Esophagus mucosa (tissue), 1 donor: ENCODE data around the gene CELA1. TPM values are rescaled to one million over a fixed set of nuclear protein-coding genes. Genes with fewer than 3 reads are reported as not detected.
A peak's percentile ranks its signal among the peaks of the same experiment; 100 is the strongest.
"Not testable (repeated sequence)": the region's sequence is repeated elsewhere in the genome, so short reads cannot be mapped to it uniquely, and the experiment has no call there.

Source experiments
- ATAC-seq: fragments of 200-7000 bp; cut with Tn5 transposase; one replicate; pipeline ENCODE4 v1.9.1; 2020
- total RNA-seq: library from RNA; stranded (reverse); gene quantifications from one replicate; pipeline ENCODE4 v1.2.4, GENCODE V29; 2023
- donor health status: DM: yes; HTN: yes; CAD: no.

CELA1 gene
- total RNA-seq, 1 donor from 2014 or later, result not detected

- ATAC-seq, result peak; percentile 98
Observed at GRCh38 chr12:51307655-51308593, 38.6 kb downstream of the CELA1 start.

GRCh38 chr12:51306507-51306906, 40.0 kb downstream of the CELA1 start:
- no peak for ATAC-seq

- not testable (repeated sequence) for ATAC-seq
Observed at GRCh38 chr12:51300768-51301167, 45.7 kb downstream of the CELA1 start.

DNA sequence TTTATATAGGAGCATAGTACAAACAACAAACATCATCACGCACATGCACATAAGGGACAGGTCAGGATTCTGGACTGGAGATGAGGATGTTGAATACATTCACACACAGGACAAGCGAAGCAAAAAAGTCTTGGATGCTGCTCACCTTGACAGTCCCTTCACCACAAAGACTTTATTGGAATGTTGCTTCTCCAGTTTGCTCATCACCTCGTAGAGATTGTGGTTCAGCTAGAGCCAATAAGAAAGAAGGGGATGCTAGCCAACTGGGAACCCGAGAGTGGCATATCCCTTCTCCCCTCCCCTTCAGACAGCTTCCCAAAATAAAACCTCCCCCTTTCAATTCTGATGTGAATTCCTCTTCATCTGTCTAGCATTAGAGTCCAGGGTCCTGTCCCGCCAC, 50.8 kb downstream of the CELA1 start:
- ATAC-seq, result no peak

GRCh38 chr12:51294097-51294496, 52.4 kb downstream of the CELA1 start:
- ATAC-seq, result not testable (repeated sequence)

GRCh38 chr12:51293696-51294095, 52.8 kb downstream of the CELA1 start:
- peak; percentile 67 for ATAC-seq

- peak; percentile 77 for ATAC-seq
Observed at GRCh38 chr12:51291603-51292513, 54.6 kb downstream of the CELA1 start.

DNA sequence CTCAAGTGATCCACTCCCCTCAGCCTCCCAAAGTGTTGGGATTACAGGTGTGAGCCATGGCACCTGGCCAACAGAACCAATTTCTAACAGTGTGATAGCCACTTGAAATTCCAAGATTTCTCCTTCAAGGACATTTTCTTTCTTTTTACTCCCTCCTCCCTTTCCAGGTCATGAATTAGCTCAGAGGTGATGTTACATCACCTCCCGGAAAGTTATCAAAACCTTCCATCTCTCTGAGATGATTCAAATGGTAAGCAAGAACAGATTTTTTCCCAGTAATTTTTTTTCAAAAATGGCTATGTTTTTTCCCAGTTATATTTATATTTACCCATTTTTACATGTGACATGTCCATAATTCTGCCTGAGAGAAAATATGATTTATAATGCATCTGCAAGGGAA, 60.6 kb downstream of the CELA1 start:
- ATAC-seq, result no peak

DNA sequence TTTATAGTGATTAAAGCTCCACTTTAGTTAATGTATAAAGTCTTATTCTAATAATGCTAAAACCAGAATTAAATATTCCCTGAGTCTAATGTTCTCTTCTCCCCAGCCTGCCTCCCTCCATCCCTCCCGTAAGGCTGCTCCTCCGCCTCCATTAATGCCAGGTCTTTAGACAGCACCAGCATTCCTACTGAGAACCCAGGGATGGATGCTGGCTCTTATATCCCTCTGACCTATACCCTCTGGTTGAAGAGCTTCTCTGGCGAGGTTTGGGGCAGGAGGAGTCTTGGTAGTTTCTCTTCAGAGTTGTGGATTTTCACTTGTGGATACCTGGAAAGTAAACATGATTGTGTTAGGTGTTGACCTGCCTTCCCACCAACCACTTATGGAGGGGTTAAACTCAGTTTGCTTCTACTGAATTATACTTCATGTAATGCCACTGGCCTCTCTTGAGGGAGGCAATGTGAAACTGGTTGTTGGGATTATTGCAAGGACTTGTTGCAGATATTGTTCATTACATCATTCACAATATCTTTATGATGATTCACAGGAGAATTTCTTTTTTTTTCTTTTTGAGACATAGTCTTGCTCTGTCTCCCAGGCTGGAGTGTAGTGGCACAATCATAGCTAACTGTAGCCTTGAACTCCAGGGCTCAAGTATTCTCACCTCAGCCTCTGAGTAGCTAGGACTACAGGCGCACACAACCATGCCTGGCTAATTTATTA, 65.1 kb downstream of the CELA1 start:
- peak; percentile 63 for ATAC-seq

Other genes with a start within 250 kb of the CELA1 start
- 19.0 TPM for gene TFCP2, start 173.5 kb downstream of the CELA1 start, total RNA-seq
- 2.9 TPM for gene POU6F1, start 128.6 kb downstream of the CELA1 start, total RNA-seq
- 109 TPM for gene DAZAP2, start 107.9 kb downstream of the CELA1 start, total RNA-seq
- 96.2 TPM for gene SMAGP, start 76.3 kb downstream of the CELA1 start, total RNA-seq
- gene BIN2, start 22.5 kb downstream of the CELA1 start, total RNA-seq, result 1.5 TPM
- gene GALNT6, start 44.7 kb upstream of the CELA1 start, total RNA-seq, result 13.4 TPM
- gene SLC4A8, start 78.2 kb upstream of the CELA1 start, total RNA-seq, result 0.20 TPM
- gene SCN8A, start 244.6 kb upstream of the CELA1 start, total RNA-seq, result 0.68 TPM